HEK293 (cell line): ENCODE measurements around the gene PRKCE.

Source experiments
- CTCF ChIA-PET: fragments of 350-600 bp; formaldehyde crosslinking; extraction: SDS; loops from one replicate; lab custom pipeline; 2021; ENCODE audit warnings: antibody characterized with exemption; lab: Yijun Ruan, JAX
- POLR2A ChIA-PET: fragments of 300-600 bp; formaldehyde crosslinking; extraction: SDS; loops from one replicate; lab custom pipeline; 2020; ENCODE audit warnings: antibody characterized with exemption, inconsistent platforms; lab: Yijun Ruan, JAX
- H3K27ac ChIP-seq: fragments of 200-500 bp; sonication (Bioruptor generic); 2 replicates; pipeline ENCODE4 v1.5.1; 2014; ENCODE audit warnings: low read depth, low read length, control low read depth, inconsistent platforms; ENCODE audit errors: extremely low read depth
- H3K36me3 ChIP-seq, 2 experiments: fragments of 200-500 bp in 1 of 2; sonication (Bioruptor generic) in 1 of 2; 1 replicate in 1 of 2; 2 replicates in 1 of 2; pipeline ENCODE4 v1.5.1; 2014 to 2017; ENCODE audit warnings: inconsistent platforms in 2 of 2, low read length in 2 of 2; ENCODE audit not compliant: control insufficient read depth in 2 of 2, insufficient read depth in 1 of 2
- H3K4me1 ChIP-seq: fragments of 200-500 bp; sonication (Bioruptor generic); 2 replicates; pipeline ENCODE4 v1.5.1; 2014; ENCODE audit warnings: mild to moderate bottlenecking, low read length, inconsistent platforms; ENCODE audit not compliant: control insufficient read depth, insufficient read depth
- H3K4me3 ChIP-seq: 2 replicates; pipeline ENCODE4 v1.5.1; 2011; ENCODE audit warnings: low read depth, mild to moderate bottlenecking, control low read depth, low read length, moderate library complexity
- H3K9me3 ChIP-seq: fragments of 200-500 bp; sonication (Bioruptor generic); 2 replicates; pipeline ENCODE4 v1.5.1; 2014; ENCODE audit warnings: low read depth, low read length, inconsistent platforms; ENCODE audit not compliant: control insufficient read depth, insufficient read depth
- KLF10 ChIP-seq: fragments of 450-650 bp; IDR thresholded peaks from 2 replicates; pipeline ENCODE4 v1.5.1; 2018; ENCODE audit warnings: missing biosample characterization, mild to moderate bottlenecking, missing genetic modification characterization
- KLF9 ChIP-seq: fragments of 450-650 bp; formaldehyde crosslinking; IDR thresholded peaks from 2 replicates; pipeline ENCODE4 v1.5.1; 2016; ENCODE audit warnings: missing biosample characterization, missing genetic modification characterization, low read depth
- PRDM6 ChIP-seq: fragments of 450-650 bp; formaldehyde crosslinking; IDR thresholded peaks from 2 replicates; pipeline ENCODE4 v1.5.1; 2017; ENCODE audit warnings: missing biosample characterization, missing genetic modification characterization
- TRIM28 ChIP-seq: IDR thresholded peaks from 2 replicates; pipeline ENCODE4 v1.6.1; 2011; ENCODE audit warnings: low read length, control low read depth, borderline replicate concordance
- ZBTB17 ChIP-seq: fragments of 450-650 bp; formaldehyde crosslinking; IDR thresholded peaks from 2 replicates; pipeline ENCODE4 v1.5.1; 2016; ENCODE audit warnings: missing biosample characterization, missing genetic modification characterization
- ZBTB8A ChIP-seq: fragments of 450-650 bp; formaldehyde crosslinking; IDR thresholded peaks from 2 replicates; pipeline ENCODE4 v1.5.1; 2016; ENCODE audit warnings: missing biosample characterization, missing genetic modification characterization
- ZNF10 ChIP-seq: fragments of 450-650 bp; formaldehyde crosslinking; IDR thresholded peaks from 2 replicates; pipeline ENCODE4 v1.5.1; 2017; ENCODE audit warnings: missing biosample characterization, missing genetic modification characterization
- ZNF121 ChIP-seq: fragments of 450-650 bp; formaldehyde crosslinking; IDR thresholded peaks from 2 replicates; pipeline ENCODE4 v1.5.1; 2016; ENCODE audit warnings: missing biosample characterization, missing genetic modification characterization
- ZNF18 ChIP-seq: fragments of 450-650 bp; formaldehyde crosslinking; IDR thresholded peaks from 2 replicates; pipeline ENCODE4 v1.5.1; 2016; ENCODE audit warnings: missing biosample characterization, missing genetic modification characterization
- ZNF19 ChIP-seq: fragments of 450-650 bp; formaldehyde crosslinking; IDR thresholded peaks from 2 replicates; pipeline ENCODE4; 2016; ENCODE audit warnings: missing biosample characterization, missing genetic modification characterization, low read depth
- ZNF280D ChIP-seq: fragments of 450-650 bp; formaldehyde crosslinking; IDR thresholded peaks from 2 replicates; pipeline ENCODE4 v1.5.1; 2016; ENCODE audit warnings: missing biosample characterization, missing genetic modification characterization
- ZNF292 ChIP-seq: fragments of 450-650 bp; formaldehyde crosslinking; IDR thresholded peaks from 2 replicates; pipeline ENCODE4 v1.5.1; 2016; ENCODE audit warnings: low read depth, missing biosample characterization, missing genetic modification characterization, borderline replicate concordance
- ZNF354C ChIP-seq: fragments of 450-650 bp; formaldehyde crosslinking; IDR thresholded peaks from 2 replicates; pipeline ENCODE4 v1.5.1; 2016; ENCODE audit warnings: missing biosample characterization, missing genetic modification characterization, low read depth, borderline replicate concordance
- ZNF37A ChIP-seq: fragments of 450-650 bp; IDR thresholded peaks from 2 replicates; pipeline ENCODE4 v1.5.1; 2018; ENCODE audit warnings: missing biosample characterization, missing genetic modification characterization
- ZNF518A ChIP-seq: fragments of 450-650 bp; formaldehyde crosslinking; conservative IDR thresholded peaks from 2 replicates; pipeline ENCODE4 v1.5.1; 2016; ENCODE audit warnings: low read depth, missing biosample characterization, missing genetic modification characterization
- ZNF530 ChIP-seq: fragments of 450-650 bp; formaldehyde crosslinking; IDR thresholded peaks from 2 replicates; pipeline ENCODE4 v1.5.1; 2016; ENCODE audit warnings: low read depth, missing biosample characterization, missing genetic modification characterization
- ZNF596 ChIP-seq: fragments of 450-650 bp; IDR thresholded peaks from 2 replicates; pipeline ENCODE4 v1.5.0; 2018; ENCODE audit warnings: missing biosample characterization, mild to moderate bottlenecking, missing genetic modification characterization, moderate library complexity
- ZNF610 ChIP-seq: fragments of 450-650 bp; formaldehyde crosslinking; IDR thresholded peaks from 2 replicates; pipeline ENCODE4 v1.5.1; 2016; ENCODE audit warnings: missing biosample characterization, missing genetic modification characterization, borderline replicate concordance
- ZNF629 ChIP-seq: fragments of 450-650 bp; formaldehyde crosslinking; IDR thresholded peaks from 2 replicates; pipeline ENCODE4 v1.5.1; 2017; ENCODE audit warnings: missing biosample characterization, missing genetic modification characterization
- ZNF785 ChIP-seq: fragments of 450-650 bp; formaldehyde crosslinking; IDR thresholded peaks from 2 replicates; pipeline ENCODE4 v1.5.1; 2016; ENCODE audit warnings: missing biosample characterization, missing genetic modification characterization
- ZNF791 ChIP-seq: fragments of 450-650 bp; formaldehyde crosslinking; IDR thresholded peaks from 2 replicates; pipeline ENCODE4 v1.5.1; 2016; ENCODE audit warnings: missing biosample characterization, missing genetic modification characterization
- ZSCAN23 ChIP-seq: fragments of 450-650 bp; formaldehyde crosslinking; IDR thresholded peaks from 2 replicates; pipeline ENCODE4 v1.5.1; 2016; ENCODE audit warnings: missing biosample characterization, missing genetic modification characterization

PRKCE gene

GRCh38 chr2:46036929-46037328 lies 385.5 kb downstream of the PRKCE start (continued):
- TF ChIP-seq ZNF518A (tag by site-specific recombination) = no peak
- no peak for TF ChIP-seq ZBTB8A (tag by site-specific recombination)
- TF ChIP-seq KLF10 (tag by site-specific recombination) = no peak
- TF ChIP-seq ZNF37A = no peak

- no peaks in the 10 kb centered on the region for H3K36me3 ChIP-seq
- H3K4me1 ChIP-seq = no peaks in the 10 kb centered on the region
- TF ChIP-seq ZNF791 = no peak
- no peak for TF ChIP-seq ZNF121 (tag by site-specific recombination)
- no peak for TF ChIP-seq ZNF18 (tag by site-specific recombination)
- no peak for TF ChIP-seq ZNF610
- no peak overlapping the region for H3K4me3 ChIP-seq
- H3K9me3 ChIP-seq = no peaks in the 10 kb centered on the region
- no peak overlapping the region for H3K27ac ChIP-seq
- ChIA-PET CTCF (interaction anchor here (0.7 kb wide), 1 partner anchor 23 kb away, joined by 3 read pairs; no protein-coding TSS in a partner anchor), POLR2A (no interaction called here)
Observed at GRCh38 chr2:46039543-46040303, 388.2 kb downstream of the PRKCE start.

GRCh38 chr2:46040563-46041155 lies 389.2 kb downstream of the PRKCE start:
- POLR2A ChIA-PET = no interaction called here
- Histone ChIP-seq H3K4me3 (no peak overlapping the region), H3K36me3 (no peaks in the 10 kb centered on the region), H3K4me1 (no peaks in the 10 kb centered on the region), H3K27ac (no peak overlapping the region), H3K9me3 (no peaks in the 10 kb centered on the region)
- CTCF ChIA-PET = interaction anchor here (1.1 kb wide), 1 partner anchor 22 kb away, joined by 4 read pairs; no protein-coding TSS in a partner anchor
- TF ChIP-seq PRDM6 = no peak
- no peak for TF ChIP-seq ZNF280D
- no peak for TF ChIP-seq KLF9
- no peak for TF ChIP-seq ZNF10 (tag by site-specific recombination)
- TF ChIP-seq ZNF530 (tag by site-specific recombination) = no peak
- no peak for TF ChIP-seq ZNF354C (tag by site-specific recombination)
- TF ChIP-seq ZBTB17 = no peak
- no peak for TF ChIP-seq ZNF596 (tag by site-specific recombination)
- no peak for TF ChIP-seq ZNF292 (tag by site-specific recombination)
- no peak for TF ChIP-seq ZNF19 (tag by site-specific recombination)
- no peak for TF ChIP-seq ZSCAN23 (tag by site-specific recombination)
- no peak for TF ChIP-seq TRIM28
- TF ChIP-seq ZNF785 = no peak
- no peak for TF ChIP-seq ZNF629 (tag by site-specific recombination)
